NCI-H2171 (cell line): ENCODE results near the gene GPR22.
A peak's percentile ranks its signal among the peaks of the same experiment; 100 is the strongest.

Experiments used
- DNase-seq: peaks from one replicate; lab custom pipeline; 2025; lab: John Stamatoyannopoulos, UW

The GPR22 gene, protein sequence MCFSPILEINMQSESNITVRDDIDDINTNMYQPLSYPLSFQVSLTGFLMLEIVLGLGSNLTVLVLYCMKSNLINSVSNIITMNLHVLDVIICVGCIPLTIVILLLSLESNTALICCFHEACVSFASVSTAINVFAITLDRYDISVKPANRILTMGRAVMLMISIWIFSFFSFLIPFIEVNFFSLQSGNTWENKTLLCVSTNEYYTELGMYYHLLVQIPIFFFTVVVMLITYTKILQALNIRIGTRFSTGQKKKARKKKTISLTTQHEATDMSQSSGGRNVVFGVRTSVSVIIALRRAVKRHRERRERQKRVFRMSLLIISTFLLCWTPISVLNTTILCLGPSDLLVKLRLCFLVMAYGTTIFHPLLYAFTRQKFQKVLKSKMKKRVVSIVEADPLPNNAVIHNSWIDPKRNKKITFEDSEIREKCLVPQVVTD

GRCh38 chr7:107469929-107470328 is at the start of gene GPR22:
Gene GPR22, plus strand, starts transcription at chr7:107470057. Its CDS starts 4,004 bp downstream, at chr7:107474061.
- DNase-seq: no peak

DNA sequence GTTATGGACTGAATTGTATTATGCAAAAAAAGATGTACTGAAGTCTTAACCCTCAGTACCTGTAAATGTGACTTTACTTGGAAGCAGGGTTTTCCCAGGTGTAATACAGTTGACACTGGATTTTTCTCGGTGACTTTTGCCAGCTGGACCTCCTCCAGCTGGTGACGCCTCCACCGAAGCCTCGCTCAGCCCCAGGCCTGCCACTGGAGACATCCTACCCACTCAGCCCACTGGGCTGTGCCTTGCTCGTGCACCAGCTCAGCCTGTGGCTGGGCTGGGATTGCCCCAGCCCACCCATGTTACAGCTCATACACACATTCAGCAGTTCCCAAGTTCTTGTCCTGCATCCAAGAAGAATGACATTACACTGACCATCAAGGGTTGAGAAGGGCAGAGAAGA is 42.4 kb upstream of the GPR22 start:
- DNase-seq: no peak

DNA sequence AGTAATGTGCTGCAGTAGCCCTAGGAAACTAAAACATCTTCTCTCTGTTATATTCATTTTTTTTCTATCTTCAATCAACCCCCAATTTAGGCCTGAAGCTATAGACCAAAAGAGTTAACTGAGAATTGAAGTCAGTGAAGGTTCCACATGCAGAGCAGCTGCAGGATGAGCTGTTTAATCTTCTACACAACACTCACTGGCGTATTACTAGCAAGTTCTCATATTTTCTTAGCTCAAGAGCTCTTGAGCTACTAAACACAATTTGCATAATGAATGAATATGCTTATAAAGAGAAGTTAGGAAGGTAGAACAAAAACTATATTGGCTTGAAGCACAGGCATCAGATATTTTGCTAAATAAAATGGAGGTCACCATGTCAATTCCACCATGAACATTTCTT is 41.2 kb upstream of the GPR22 start:
- no peak for DNase-seq

DNA sequence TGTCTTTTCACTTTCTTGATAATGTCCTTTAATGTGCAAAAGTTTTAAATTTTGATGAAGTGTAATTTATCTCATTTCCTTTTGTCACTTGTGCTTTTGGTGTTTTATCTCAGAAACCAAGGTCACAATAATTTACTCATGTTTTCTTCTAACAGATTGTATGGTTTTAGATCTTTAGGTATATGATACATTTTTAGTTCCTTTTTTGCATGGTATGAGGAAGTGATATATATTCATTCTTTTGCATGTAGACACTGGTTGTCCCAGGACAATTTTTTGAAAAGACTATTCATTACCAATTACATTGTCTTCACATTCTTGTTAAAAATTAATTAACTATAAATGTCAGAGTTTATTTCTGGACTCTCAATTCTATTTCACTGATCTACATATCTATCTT is 39.8 kb upstream of the GPR22 start:
- no peak for DNase-seq

- no peak for DNase-seq
Measured at GRCh38 chr7:107432261-107432660, 37.6 kb upstream of the GPR22 start.

- no peak for DNase-seq
Measured at GRCh38 chr7:107435749-107436148, 34.1 kb upstream of the GPR22 start.

DNA sequence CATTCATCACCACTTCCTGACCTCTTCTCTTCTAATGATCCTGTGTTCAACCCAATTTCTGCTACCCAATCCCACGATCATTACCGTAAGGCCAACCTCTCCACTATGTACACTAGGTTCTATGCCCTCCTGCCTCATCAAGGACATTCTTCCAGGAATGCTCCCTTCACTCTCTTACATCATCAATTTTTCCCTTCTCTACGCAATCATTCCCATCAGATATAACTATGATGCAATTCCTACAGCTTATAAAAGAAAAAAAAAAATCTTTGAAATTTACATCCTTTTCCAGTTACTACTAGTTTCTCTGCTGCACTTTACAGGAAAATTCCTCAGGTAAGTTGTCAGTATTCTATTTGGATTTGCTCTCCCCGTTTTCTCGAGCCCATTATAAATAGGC is 30.8 kb upstream of the GPR22 start:
- DNase-seq: no peak

GRCh38 chr7:107441581-107442422 is 28.1 kb upstream of the GPR22 start:
- no peak for DNase-seq

DNA sequence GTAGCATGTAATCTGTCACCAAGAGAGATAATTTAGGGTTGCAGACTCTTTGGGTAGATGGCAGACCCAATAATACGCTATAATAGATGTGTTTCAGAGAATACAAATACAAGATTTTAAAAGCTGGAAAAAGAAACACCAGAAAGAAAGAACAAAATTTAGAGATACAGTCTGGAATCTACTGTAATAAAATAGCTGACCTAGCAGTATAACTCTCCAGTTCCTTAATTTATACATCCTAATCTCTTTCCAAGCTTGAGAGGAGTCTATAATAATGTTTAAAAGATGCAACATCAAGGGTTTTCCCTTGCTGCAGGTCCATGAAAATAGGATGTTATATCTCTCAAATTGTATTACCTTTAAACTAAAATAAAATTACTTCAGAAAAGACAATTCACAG is 27.2 kb upstream of the GPR22 start:
- no peak for DNase-seq

- no peak for DNase-seq
Measured at GRCh38 chr7:107446531-107446930, 23.3 kb upstream of the GPR22 start.

DNA sequence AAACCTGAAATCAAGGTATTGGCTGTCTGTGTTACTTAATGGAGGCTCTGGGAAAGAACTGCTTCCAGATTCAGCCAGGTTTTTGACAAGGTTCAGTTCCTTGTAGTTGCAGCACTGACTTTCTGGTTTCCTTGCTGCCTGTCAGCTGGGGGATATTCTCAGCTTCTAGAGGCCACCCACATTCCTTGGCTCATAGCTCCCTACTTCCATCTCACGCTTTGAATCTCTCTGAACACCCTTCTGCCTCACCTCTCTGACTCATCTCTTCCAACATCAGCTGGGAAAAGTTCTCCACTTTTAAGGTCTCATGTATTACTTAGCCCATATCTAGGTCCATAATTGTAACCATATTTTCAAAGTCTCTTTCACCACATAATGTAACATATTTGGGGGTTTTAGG is 22.9 kb upstream of the GPR22 start:
- DNase-seq: no peak

- no peak for DNase-seq
Measured at GRCh38 chr7:107450970-107451369, 18.9 kb upstream of the GPR22 start.

DNA sequence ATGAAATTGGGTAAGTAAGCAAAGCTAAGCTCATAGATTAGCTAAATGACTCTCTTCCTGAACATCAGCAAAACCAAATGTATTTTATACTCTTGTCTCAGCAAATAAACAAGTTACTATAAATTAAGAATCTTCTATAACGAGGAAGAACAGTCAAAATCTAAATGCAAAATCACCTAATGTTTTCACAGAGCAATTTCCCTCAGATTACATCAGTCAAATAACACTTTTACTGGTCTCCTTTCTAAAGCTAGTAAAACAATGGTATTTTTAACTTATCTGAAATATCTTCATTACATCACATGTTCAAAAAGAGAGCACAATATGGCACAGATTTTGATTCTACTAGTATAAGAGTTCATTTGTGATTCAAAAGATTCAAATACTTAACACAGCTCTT is 16.5 kb upstream of the GPR22 start:
- DNase-seq: no peak

- no peak for DNase-seq
Measured at GRCh38 chr7:107461938-107462533, 7.8 kb upstream of the GPR22 start.

GRCh38 chr7:107463139-107464078 is 6.4 kb upstream of the GPR22 start:
- peak; percentile 29 for DNase-seq

GRCh38 chr7:107464666-107465226 is 5.1 kb upstream of the GPR22 start:
- DNase-seq: no peak

GRCh38 chr7:107467972-107468371 is 1.9 kb upstream of the GPR22 start:
- no peak for DNase-seq

- no peak for DNase-seq
Measured at GRCh38 chr7:107468824-107469223, 1.0 kb upstream of the GPR22 start.

DNA sequence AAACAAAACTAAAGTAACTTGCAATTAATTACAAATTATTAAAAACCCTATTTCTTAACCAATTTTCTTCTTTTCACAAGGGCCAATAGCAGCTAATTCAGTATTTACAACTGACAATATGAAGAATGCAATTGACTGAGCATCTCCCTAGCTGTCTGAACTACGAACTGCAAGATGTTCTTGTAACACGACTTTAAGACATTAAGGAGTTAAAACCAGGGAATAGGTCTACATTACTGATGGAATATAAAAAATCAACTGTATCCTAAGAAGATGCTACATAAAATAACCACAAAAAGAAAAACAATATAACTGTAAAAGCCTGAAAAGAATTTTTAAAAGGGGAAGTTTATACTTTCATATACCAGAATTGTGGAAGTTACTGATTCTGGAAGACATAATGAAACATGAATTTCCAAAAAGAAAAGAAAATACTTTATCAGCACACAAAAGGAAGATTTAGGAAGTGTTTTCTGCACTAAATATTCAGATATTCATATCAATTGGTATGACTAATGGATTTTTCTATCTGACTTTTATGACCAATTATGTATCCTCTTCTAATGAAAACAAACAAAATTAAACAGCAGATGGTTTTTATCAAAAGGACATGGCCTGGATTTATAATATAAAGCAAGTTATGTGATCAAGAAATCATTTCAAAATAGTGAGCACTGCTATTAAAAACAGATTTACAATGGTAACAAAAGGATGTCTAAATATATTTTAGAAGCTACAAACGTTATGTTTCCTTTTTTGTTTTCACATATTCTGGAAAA is 1.6 kb downstream of the GPR22 start:
- DNase-seq: no peak

- no peak for DNase-seq
Measured at GRCh38 chr7:107472116-107472515, 2.3 kb downstream of the GPR22 start.
